ENCODE data around the gene FMN1. TPM values are rescaled to one million over a fixed set of nuclear protein-coding genes. Genes with fewer than 3 reads are reported as not detected.

FMN1 gene
- total and polyA plus RNA-seq, 2 of the 13 experiments (the other 11 are each of a cell fraction or from before 2014, with no cell fraction given), result 0.20 to 0.60 TPM

- TF ChIP-seq, protein P1, sequence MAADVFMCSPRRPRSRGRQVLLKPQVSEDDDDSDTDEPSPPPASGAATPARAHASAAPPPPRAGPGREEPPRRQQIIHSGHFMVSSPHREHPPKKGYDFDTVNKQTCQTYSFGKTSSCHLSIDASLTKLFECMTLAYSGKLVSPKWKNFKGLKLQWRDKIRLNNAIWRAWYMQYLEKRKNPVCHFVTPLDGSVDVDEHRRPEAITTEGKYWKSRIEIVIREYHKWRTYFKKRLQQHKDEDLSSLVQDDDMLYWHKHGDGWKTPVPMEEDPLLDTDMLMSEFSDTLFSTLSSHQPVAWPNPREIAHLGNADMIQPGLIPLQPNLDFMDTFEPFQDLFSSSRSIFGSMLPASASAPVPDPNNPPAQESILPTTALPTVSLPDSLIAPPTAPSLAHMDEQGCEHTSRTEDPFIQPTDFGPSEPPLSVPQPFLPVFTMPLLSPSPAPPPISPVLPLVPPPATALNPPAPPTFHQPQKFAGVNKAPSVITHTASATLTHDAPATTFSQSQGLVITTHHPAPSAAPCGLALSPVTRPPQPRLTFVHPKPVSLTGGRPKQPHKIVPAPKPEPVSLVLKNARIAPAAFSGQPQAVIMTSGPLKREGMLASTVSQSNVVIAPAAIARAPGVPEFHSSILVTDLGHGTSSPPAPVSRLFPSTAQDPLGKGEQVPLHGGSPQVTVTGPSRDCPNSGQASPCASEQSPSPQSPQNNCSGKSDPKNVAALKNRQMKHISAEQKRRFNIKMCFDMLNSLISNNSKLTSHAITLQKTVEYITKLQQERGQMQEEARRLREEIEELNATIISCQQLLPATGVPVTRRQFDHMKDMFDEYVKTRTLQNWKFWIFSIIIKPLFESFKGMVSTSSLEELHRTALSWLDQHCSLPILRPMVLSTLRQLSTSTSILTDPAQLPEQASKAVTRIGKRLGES (CRISPR knock-in tag; IDR thresholded peaks at IDR 0.05; ENCODE audit: borderline replicate concordance), result no peak
- TF ChIP-seq MTF2 (CRISPR knock-in tag; IDR thresholded peaks at IDR 0.05; ENCODE audit: borderline replicate concordance) (no peak), ZNF326 (CRISPR knock-in tag; IDR thresholded peaks at IDR 0.05; ENCODE audit: borderline replicate concordance) (no peak), KLF9 (CRISPR knock-in tag; IDR thresholded peaks at IDR 0.05; ENCODE audit: low read depth) (no peak), AGO2 (optimal IDR thresholded peaks at IDR 0.05; ENCODE audit: low read depth, low read length) (no peak), ZNF530 (CRISPR knock-in tag; IDR thresholded peaks at IDR 0.05; ENCODE audit: low read depth) (no peak), ZBTB7B (CRISPR knock-in tag; IDR thresholded peaks at IDR 0.05) (no peak), ZBED4 (CRISPR knock-in tag; IDR thresholded peaks at IDR 0.05; ENCODE audit: borderline replicate concordance) (no peak), ZSCAN30 (CRISPR knock-in tag; IDR thresholded peaks at IDR 0.05) (no peak), ZNF414 (CRISPR knock-in tag; IDR thresholded peaks at IDR 0.05) (no peak), MAFG (CRISPR knock-in tag; IDR thresholded peaks at IDR 0.05) (no peak), EED (CRISPR knock-in tag; IDR thresholded peaks at IDR 0.05) (no peak), DZIP1 (CRISPR knock-in tag; IDR thresholded peaks at IDR 0.05) (no peak), HMG20A (CRISPR knock-in tag; IDR thresholded peaks at IDR 0.05; ENCODE audit: borderline replicate concordance) (peak; percentile 63; the same call in 1 of the 2 replicates)
- TF ChIP-seq, protein P2, sequence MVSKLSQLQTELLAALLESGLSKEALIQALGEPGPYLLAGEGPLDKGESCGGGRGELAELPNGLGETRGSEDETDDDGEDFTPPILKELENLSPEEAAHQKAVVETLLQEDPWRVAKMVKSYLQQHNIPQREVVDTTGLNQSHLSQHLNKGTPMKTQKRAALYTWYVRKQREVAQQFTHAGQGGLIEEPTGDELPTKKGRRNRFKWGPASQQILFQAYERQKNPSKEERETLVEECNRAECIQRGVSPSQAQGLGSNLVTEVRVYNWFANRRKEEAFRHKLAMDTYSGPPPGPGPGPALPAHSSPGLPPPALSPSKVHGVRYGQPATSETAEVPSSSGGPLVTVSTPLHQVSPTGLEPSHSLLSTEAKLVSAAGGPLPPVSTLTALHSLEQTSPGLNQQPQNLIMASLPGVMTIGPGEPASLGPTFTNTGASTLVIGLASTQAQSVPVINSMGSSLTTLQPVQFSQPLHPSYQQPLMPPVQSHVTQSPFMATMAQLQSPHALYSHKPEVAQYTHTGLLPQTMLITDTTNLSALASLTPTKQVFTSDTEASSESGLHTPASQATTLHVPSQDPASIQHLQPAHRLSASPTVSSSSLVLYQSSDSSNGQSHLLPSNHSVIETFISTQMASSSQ (IDR thresholded peaks at IDR 0.05; ENCODE audit: low read depth), result 0 out of 2 replicates have a peak, but pooled peaks have one; percentile 21
- TF ChIP-seq, protein P2 (CRISPR knock-in tag; IDR thresholded peaks at IDR 0.05; ENCODE audit: borderline replicate concordance), result no peak; the same call in 1 of the 2 replicates
Observed at GRCh38 chr15:32852771-32853170, 341.7 kb downstream of the FMN1 start (continued).

All from HepG2 (cell line).